Natural killer cell treated with Interleukin-12 subunit alpha and Interleukin-12 subunit beta and Interleukin-15 and Interleukin-18, amount 100 ng/mL, for 72 hours (primary cell): ENCODE results near the gene UNC13A. TPM values are rescaled to one million over a fixed set of nuclear protein-coding genes. Genes with fewer than 3 reads are reported as not detected.
A peak's percentile ranks its signal among the peaks of the same experiment; 100 is the strongest.
"Not testable (repeated sequence)": the region's sequence is repeated elsewhere in the genome, so short reads cannot be mapped to it uniquely, and the experiment has no call there.

Experiments used
- ATAC-seq, 2 donors: fragments of 150-1000 bp; cut with Tn5 transposase in 1 of 2; sonication (Bioruptor Pico), chemical (Tn5 transposase) in 1 of 2; 2 replicates each; pipeline ENCODE4 v1.10.0; 2021
- DNase-seq: peaks from one replicate; pipeline ENCODE4 v3.0.0; 2022; ENCODE audit warnings: low spot score
- H3K27ac Mint-ChIP-seq, 2 donors: 1 replicate in 1 of 2; 2 replicates in 1 of 2; pipeline ENCODE4 v1.8.0; 2022; ENCODE audit warnings: mixed read lengths in 2 of 2, mild to moderate bottlenecking in 1 of 2, moderate library complexity in 1 of 2
- H3K27me3 Mint-ChIP-seq, 2 donors: 1 replicate in 1 of 2; 2 replicates in 1 of 2; pipeline ENCODE4 v1.8.0; 2022; ENCODE audit warnings: mixed read lengths in 2 of 2
- H3K36me3 Mint-ChIP-seq: one replicate; pipeline ENCODE4 v1.8.0; 2022; ENCODE audit warnings: mixed read lengths
- H3K4me1 Mint-ChIP-seq, 2 donors: 1 replicate in 1 of 2; 2 replicates in 1 of 2; pipeline ENCODE4 v1.8.0; 2022; ENCODE audit warnings: low read depth in 2 of 2, mixed read lengths in 2 of 2, mild to moderate bottlenecking in 1 of 2
- H3K4me3 Mint-ChIP-seq: one replicate; pipeline ENCODE4 v1.8.0; 2022; ENCODE audit warnings: mixed read lengths
- H3K9me3 Mint-ChIP-seq: 2 replicates; pipeline ENCODE4 v1.8.0; 2022; ENCODE audit warnings: mixed read lengths
- total RNA-seq, 2 donors: library from RNA; stranded (reverse); gene quantifications; one replicate each; pipeline ENCODE4 v1.2.3, GENCODE V29; 2022

Gene UNC13A
- total RNA-seq, 2 donors from 2014 or later = not detected

- Mint-ChIP-seq H3K27me3 (peaks cover 17 to 28% of the 10 kb centered on the region in 2 donors), H3K4me3 (peak overlapping the region; percentile 15), H3K36me3 (no peaks in the 10 kb centered on the region), H3K4me1 (peaks cover 10 to 11% of the 10 kb centered on the region in 2 donors), H3K9me3 (no peaks in the 10 kb centered on the region), H3K27ac (no peak overlapping the region)
- ATAC-seq (no peak), DNase-seq (no peak)
Measured at GRCh38 chr19:17607936-17608335, 80.2 kb downstream of the UNC13A start.

DNA sequence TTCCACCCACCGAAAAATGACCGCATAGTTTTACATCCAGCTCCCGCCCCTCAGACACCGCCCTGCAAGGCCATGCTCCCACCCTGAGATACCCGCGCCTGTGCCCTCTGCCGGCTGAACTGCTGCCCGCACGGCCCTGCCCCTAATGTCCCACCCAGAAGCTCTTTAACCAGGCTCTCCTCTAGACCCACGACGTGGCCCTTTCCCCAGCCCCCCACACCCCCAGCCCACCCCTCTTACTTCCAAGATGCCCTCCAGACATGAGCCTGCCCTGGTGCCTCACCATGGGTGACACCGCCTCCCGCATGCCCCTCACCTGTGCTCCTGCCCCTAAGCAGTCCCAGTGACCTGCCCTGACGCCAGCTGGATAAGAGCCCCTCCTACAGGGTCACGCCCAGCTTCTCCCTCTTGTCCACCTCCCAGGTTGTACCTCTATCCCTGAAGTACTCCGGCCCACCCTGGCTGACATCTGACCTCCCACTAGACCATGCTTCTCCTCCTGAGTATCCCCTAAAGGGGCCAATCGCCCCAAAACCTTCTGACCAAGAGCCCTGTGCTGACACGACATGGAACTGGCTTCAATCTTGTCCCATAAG, 81.5 kb downstream of the UNC13A start:
- Mint-ChIP-seq H3K4me3 (peak overlapping the region; percentile 88), H3K27ac (peak overlapping the region; percentile 54 to 63), H3K4me1 (peaks cover 10 to 14% of the 10 kb centered on the region in 2 donors), H3K9me3 (no peaks in the 10 kb centered on the region), H3K27me3 (peaks cover 22 to 30% of the 10 kb centered on the region in 2 donors), H3K36me3 (no peaks in the 10 kb centered on the region)
- ATAC-seq (peak in 1 of 2 donors; percentile 26), DNase-seq (no peak)

- Mint-ChIP-seq H3K4me1 (peaks cover 10 to 14% of the 10 kb centered on the region in 2 donors), H3K27me3 (peaks cover 28 to 35% of the 10 kb centered on the region in 2 donors), H3K36me3 (no peaks in the 10 kb centered on the region), H3K9me3 (no peaks in the 10 kb centered on the region), H3K27ac (peak overlapping the region; percentile 54 to 63), H3K4me3 (peak overlapping the region; percentile 88)
- ATAC-seq (peak; percentile 85 to 87), DNase-seq (peak; percentile 79)
Measured at GRCh38 chr19:17605761-17606589, 82.2 kb downstream of the UNC13A start.

DNA sequence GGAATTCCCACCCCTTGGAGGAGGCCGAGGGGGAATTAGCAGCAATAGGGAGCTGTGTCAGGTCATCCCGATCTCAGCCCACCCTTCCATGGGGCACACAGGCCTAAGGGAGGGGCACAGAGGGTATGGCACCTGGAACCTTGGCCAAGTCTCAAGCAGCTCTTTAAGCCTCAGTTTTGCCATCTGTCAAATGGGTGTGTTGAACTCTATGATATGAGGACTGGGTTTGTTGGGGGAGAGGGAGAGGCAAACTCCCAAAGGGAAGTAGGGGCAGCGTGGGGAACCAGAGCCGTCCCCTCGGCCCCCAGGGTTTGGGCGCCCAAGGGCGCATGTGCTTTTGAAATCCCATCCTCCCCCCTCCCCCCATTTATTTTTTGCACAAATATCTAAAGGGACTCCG, 83.0 kb downstream of the UNC13A start:
- H3K4me1 Mint-ChIP-seq = peaks cover 10 to 14% of the 10 kb centered on the region in 2 donors
- no peak overlapping the region for H3K4me3 Mint-ChIP-seq
- H3K36me3 Mint-ChIP-seq = no peaks in the 10 kb centered on the region
- ATAC-seq (no peak), DNase-seq (no peak)
- peaks cover 29 to 38% of the 10 kb centered on the region in 2 donors for H3K27me3 Mint-ChIP-seq
- H3K9me3 Mint-ChIP-seq = no peaks in the 10 kb centered on the region
- H3K27ac Mint-ChIP-seq = no peak overlapping the region

DNA sequence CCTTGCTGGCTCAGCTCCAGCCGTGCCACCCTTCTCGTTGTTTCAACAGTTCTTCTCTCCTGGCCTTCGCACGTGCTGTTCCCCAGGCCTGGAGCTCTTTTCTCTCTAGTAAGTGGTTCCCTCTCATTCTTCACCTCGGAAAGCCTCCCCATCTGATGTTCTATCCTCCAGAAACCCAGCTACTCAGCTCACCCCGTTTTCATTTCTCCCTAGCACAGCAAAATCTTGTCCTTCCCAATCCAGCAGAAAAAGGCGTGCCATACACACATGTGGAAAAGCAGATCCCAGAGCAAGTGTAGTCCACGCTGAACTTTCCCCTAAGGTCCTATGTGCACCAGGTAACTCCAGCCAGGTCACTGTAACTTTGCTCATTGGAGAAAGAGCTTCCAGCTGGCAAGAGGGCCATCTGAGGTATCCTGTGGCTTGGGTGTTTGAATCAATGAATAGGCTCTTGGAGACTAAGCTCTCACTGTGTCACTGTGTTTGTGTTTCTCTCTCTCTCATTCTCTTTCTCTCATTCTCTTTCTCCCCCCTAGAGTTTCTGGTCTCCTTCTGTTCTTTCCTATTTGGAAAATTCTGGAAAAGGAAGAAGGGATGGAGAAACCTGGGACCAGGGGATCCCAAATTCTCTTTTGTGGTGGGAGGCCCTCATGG, 83.7 kb downstream of the UNC13A start:
- no peaks in the 10 kb centered on the region for H3K9me3 Mint-ChIP-seq
- ATAC-seq (no peak), DNase-seq (no peak)
- no peak overlapping the region for H3K4me3 Mint-ChIP-seq
- H3K27me3 Mint-ChIP-seq = peaks cover 29 to 38% of the 10 kb centered on the region in 2 donors
- H3K36me3 Mint-ChIP-seq = no peaks in the 10 kb centered on the region
- peaks cover 10 to 13% of the 10 kb centered on the region in 2 donors for H3K4me1 Mint-ChIP-seq
- no peak overlapping the region for H3K27ac Mint-ChIP-seq

DNA sequence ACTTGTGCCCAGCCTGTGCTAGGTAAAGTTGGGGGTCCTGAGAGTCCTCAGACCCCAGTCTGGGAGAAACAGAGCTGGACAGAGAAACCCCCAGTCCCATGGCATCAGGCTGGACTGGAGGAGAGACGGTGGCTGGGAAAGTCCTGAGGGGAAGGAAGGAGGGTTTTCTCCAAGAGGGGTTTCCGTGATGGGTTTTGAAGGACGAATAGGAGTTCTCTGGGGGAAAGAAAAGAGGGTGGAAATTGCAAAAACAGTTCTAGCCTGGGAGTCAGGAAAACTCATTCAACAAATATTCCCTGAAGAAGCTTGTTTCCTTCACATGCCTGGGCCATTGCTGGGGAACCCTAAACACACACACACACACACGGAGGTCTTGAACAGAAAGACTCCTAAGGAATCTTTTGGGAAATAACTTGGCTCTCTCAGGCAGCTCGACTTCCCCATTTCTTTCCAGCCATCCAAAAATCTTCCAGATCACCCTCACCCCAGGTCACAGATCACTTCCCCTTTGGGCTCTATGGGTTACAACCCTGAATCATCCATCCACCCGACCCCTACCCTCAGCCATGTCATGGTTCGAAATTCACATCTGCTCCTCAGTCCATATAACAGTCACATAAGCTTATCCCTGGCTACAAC, 85.2 kb downstream of the UNC13A start:
- peaks cover 29 to 38% of the 10 kb centered on the region in 2 donors for H3K27me3 Mint-ChIP-seq
- no peak for DNase-seq
- no peaks in the 10 kb centered on the region for H3K9me3 Mint-ChIP-seq
- H3K36me3 Mint-ChIP-seq = no peaks in the 10 kb centered on the region
- no peak overlapping the region for H3K27ac Mint-ChIP-seq
- H3K4me1 Mint-ChIP-seq = peaks cover 10% of the 10 kb centered on the region in 2 donors
- H3K4me3 Mint-ChIP-seq = no peak overlapping the region
- no peak for ATAC-seq

- H3K9me3 Mint-ChIP-seq = no peaks in the 10 kb centered on the region
- H3K36me3 Mint-ChIP-seq = no peaks in the 10 kb centered on the region
- no peak for DNase-seq
- H3K27me3 Mint-ChIP-seq = peaks cover 29 to 38% of the 10 kb centered on the region in 2 donors
- H3K4me1 Mint-ChIP-seq = peaks cover 10% of the 10 kb centered on the region in 2 donors
- no peak for ATAC-seq
- H3K4me3 Mint-ChIP-seq = no peak overlapping the region
- no peak overlapping the region for H3K27ac Mint-ChIP-seq
Measured at GRCh38 chr19:17602217-17602616, 85.9 kb downstream of the UNC13A start.

DNA sequence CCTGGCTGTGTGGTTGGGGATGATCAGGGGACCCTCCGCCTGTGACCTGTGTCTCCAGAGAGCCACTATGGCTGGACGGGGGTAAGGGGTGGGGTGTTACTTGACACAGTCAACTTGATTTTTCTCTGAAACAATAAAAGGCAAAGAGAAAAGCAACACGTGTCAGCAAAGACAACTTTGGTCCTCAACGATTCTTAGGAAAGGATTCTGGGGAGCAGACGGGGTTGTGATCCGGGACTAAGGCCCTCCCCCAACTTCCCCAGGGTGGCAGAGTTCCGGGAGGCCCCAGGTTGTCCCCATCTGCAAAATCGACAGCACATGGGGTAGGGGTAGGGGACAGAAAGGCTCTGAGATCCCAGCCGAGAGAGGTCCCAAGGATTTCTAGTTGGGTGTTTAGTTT, 86.5 kb downstream of the UNC13A start:
- peaks cover 6 to 7% of the 10 kb centered on the region in 2 donors for H3K4me1 Mint-ChIP-seq
- H3K27ac Mint-ChIP-seq = no peak overlapping the region
- H3K27me3 Mint-ChIP-seq = peaks cover 29 to 38% of the 10 kb centered on the region in 2 donors
- H3K4me3 Mint-ChIP-seq = no peak overlapping the region
- H3K9me3 Mint-ChIP-seq = no peaks in the 10 kb centered on the region
- no peak for DNase-seq
- no peak for ATAC-seq
- H3K36me3 Mint-ChIP-seq = no peaks in the 10 kb centered on the region

DNA sequence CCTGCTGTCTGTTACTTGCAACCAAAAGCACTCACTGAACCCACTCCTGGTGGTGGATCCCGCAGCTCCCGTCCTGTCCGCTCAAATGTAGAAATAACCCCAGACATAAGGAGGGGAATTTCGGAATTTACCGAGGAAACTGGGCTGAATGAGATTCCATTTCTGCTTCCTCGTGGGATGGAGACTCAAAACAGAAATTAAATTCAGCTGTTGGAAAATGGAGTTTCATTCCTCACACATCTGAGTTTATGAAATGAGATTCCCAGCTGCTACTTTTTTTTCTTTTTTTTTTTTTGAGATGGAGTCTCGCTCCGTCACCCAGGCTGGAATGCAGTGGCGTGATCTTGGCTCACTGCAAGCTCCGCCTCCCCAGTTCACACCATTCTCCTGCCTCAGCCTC, 88.4 kb downstream of the UNC13A start:
- no peaks in the 10 kb centered on the region for H3K9me3 Mint-ChIP-seq
- DNase-seq = no peak
- H3K36me3 Mint-ChIP-seq = no peaks in the 10 kb centered on the region
- peaks cover 29 to 38% of the 10 kb centered on the region in 2 donors for H3K27me3 Mint-ChIP-seq
- ATAC-seq = no peak
- no peak overlapping the region for H3K4me3 Mint-ChIP-seq
- no peak overlapping the region for H3K27ac Mint-ChIP-seq
- H3K4me1 Mint-ChIP-seq = peaks cover 0 to 3% of the 10 kb centered on the region in 2 donors

DNA sequence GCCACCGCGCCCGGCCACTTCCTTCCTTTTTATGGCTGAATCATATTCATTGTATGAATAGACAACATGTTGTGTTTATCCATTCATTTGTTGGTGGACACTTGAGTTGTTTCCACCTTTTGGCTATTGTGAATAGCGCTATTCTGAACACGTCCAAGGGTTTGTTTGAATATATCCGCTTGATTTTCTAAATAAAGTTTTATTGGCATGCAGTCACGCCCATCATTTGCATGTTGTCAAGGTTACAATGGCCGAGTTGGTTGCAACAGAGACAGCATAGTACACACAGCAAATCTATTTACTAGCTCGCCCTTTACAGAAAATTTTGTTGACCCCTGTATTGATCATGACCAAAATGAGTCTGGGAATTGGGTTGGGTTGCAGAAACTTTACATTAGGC, 89.2 kb downstream of the UNC13A start:
- H3K4me3 Mint-ChIP-seq = no peak overlapping the region
- H3K36me3 Mint-ChIP-seq = no peaks in the 10 kb centered on the region
- H3K4me1 Mint-ChIP-seq = peaks cover 0 to 3% of the 10 kb centered on the region in 2 donors
- no peak overlapping the region for H3K27ac Mint-ChIP-seq
- no peaks in the 10 kb centered on the region for H3K9me3 Mint-ChIP-seq
- DNase-seq = no peak
- ATAC-seq = no peak
- H3K27me3 Mint-ChIP-seq = peaks cover 24 to 30% of the 10 kb centered on the region in 2 donors

- peaks cover 21 to 22% of the 10 kb centered on the region in 2 donors for H3K27me3 Mint-ChIP-seq
- H3K4me1 Mint-ChIP-seq, ATAC-seq, H3K36me3 Mint-ChIP-seq, DNase-seq, H3K27ac Mint-ChIP-seq, H3K4me3 Mint-ChIP-seq, H3K9me3 Mint-ChIP-seq: not testable (repeated sequence)
Measured at GRCh38 chr19:17598063-17598462, 90.1 kb downstream of the UNC13A start.

DNA sequence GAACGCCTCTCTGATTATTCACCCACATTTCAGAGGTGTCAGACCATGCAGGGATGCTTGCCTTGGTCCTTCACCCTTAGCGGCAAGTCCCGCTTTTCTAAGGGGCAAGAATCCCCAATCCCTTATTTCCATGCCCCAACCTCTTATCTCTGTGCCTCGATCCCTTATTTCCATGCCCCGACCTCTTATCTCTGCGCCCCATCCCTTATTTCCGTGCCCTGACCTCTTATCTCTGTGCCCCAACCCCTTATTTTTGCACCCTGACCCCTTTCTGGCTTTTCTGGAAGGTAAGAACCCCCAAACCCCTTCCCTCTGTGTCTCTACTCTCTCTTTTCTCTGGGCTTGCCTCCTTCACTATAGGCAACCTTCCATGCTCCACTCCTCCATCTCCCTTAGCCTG, 93.9 kb downstream of the UNC13A start:
- H3K4me1 Mint-ChIP-seq, ATAC-seq, DNase-seq, H3K9me3 Mint-ChIP-seq, H3K27ac Mint-ChIP-seq, H3K4me3 Mint-ChIP-seq, H3K36me3 Mint-ChIP-seq: not testable (repeated sequence)
- peaks cover 11 to 25% of the 10 kb centered on the region in 2 donors for H3K27me3 Mint-ChIP-seq

- H3K36me3 Mint-ChIP-seq = no peaks in the 10 kb centered on the region
- peak in 1 of 2 donors; percentile 78 for ATAC-seq
- H3K27me3 Mint-ChIP-seq = peaks cover 11 to 26% of the 10 kb centered on the region in 2 donors
- no peak overlapping the region for H3K27ac Mint-ChIP-seq
- no peak overlapping the region for H3K4me3 Mint-ChIP-seq
- no peaks in the 10 kb centered on the region for H3K4me1 Mint-ChIP-seq
- no peaks in the 10 kb centered on the region for H3K9me3 Mint-ChIP-seq
- no peak for DNase-seq
Measured at GRCh38 chr19:17590866-17591265, 97.3 kb downstream of the UNC13A start.
